ENCODE data around the gene PSTK. TPM values are rescaled to one million over a fixed set of nuclear protein-coding genes. Genes with fewer than 3 reads are reported as not detected.

The PSTK gene
- 4.5 TPM for polyA plus RNA-seq (2013, experiment 1 of 2; ENCODE audit: insufficient read length)
- polyA plus RNA-seq (2013, experiment 2 of 2; ENCODE audit: insufficient read length): 4.0 TPM

- peak; percentile 93 for DNase-seq
Observed at GRCh38 chr10:122980209-122981065, at the start of gene PSTK. PSTK (plus strand) TSS chr10:122980401; CDS start chr10:122980480, 79 bp downstream.

GRCh38 chr10:122931088-122931906 is 48.9 kb upstream of the PSTK start:
- no peak for DNase-seq

GRCh38 chr10:122939133-122939855 is 40.9 kb upstream of the PSTK start:
- no peak for DNase-seq

GRCh38 chr10:122939856-122940543 is 40.2 kb upstream of the PSTK start:
- peak; percentile 75 for DNase-seq

- no peak for DNase-seq
Observed at GRCh38 chr10:122949296-122949695, 30.9 kb upstream of the PSTK start.

GRCh38 chr10:122953902-122954730 is 26.1 kb upstream of the PSTK start, which contains the start of gene C10orf88:
C10orf88 (minus strand) TSS chr10:122954227; CDS start chr10:122954178, 49 bp downstream.
- DNase-seq: peak; percentile 99

- DNase-seq: no peak
Observed at GRCh38 chr10:122954731-122955050, 25.5 kb upstream of the PSTK start.

- DNase-seq: no peak
Observed at GRCh38 chr10:122955892-122956291, 24.3 kb upstream of the PSTK start.

GRCh38 chr10:122957474-122957873 is 22.7 kb upstream of the PSTK start:
- no peak for DNase-seq

- DNase-seq: no peak
Observed at GRCh38 chr10:122962405-122962804, 17.8 kb upstream of the PSTK start.

- no peak for DNase-seq
Observed at GRCh38 chr10:122966879-122967278, 13.3 kb upstream of the PSTK start.

- DNase-seq: no peak
Observed at GRCh38 chr10:122968698-122969097, 11.5 kb upstream of the PSTK start.

- DNase-seq: peak; percentile 4
Observed at GRCh38 chr10:122974023-122974422, 6.2 kb upstream of the PSTK start.

GRCh38 chr10:122974543-122975064 is 5.6 kb upstream of the PSTK start:
- DNase-seq: no peak

- peak; percentile 50 for DNase-seq
Observed at GRCh38 chr10:122981066-122981464, 864 bp downstream of the PSTK start.

GRCh38 chr10:122983898-122984297 is 3.7 kb downstream of the PSTK start:
- no peak for DNase-seq

GRCh38 chr10:122984708-122985107 is 4.5 kb downstream of the PSTK start:
- DNase-seq: no peak

- DNase-seq: no peak
Observed at GRCh38 chr10:122986335-122986734, 6.1 kb downstream of the PSTK start.

GRCh38 chr10:122988501-122988900 is 8.3 kb downstream of the PSTK start:
- DNase-seq: peak; percentile 44

- DNase-seq: peak; percentile 18
Observed at GRCh38 chr10:122990278-122990677, 10.1 kb downstream of the PSTK start.

- no peak for DNase-seq
Observed at GRCh38 chr10:122992031-122992585, 11.9 kb downstream of the PSTK start.

Measured in fibroblast of skin of abdomen (primary cell).